Esophagus muscularis mucosa (tissue), 3 donors: ENCODE results near the gene STON1.

Experiments
- POLR2AphosphoS5 ChIP-seq, 2 donors: sonication (generic); formaldehyde crosslinking; IDR thresholded peaks; one replicate each; pipeline ENCODE4 v1.6.1; 2017; ENCODE audit warnings: antibody characterized with exemption in 2 of 2
- TF ChIP-seq, protein P1 (sequence below), 3 experiments: fragments of 200-600 bp in 2 of 3; fragments of 450-650 bp in 1 of 3; sonication (generic) in 2 of 3; IDR thresholded peaks; one replicate each; pipeline ENCODE4 v1.5.1; 2017 to 2019; ENCODE audit warnings: antibody characterized with exemption in 3 of 3, mild to moderate bottlenecking in 2 of 3, moderate library complexity in 1 of 3

DNA sequence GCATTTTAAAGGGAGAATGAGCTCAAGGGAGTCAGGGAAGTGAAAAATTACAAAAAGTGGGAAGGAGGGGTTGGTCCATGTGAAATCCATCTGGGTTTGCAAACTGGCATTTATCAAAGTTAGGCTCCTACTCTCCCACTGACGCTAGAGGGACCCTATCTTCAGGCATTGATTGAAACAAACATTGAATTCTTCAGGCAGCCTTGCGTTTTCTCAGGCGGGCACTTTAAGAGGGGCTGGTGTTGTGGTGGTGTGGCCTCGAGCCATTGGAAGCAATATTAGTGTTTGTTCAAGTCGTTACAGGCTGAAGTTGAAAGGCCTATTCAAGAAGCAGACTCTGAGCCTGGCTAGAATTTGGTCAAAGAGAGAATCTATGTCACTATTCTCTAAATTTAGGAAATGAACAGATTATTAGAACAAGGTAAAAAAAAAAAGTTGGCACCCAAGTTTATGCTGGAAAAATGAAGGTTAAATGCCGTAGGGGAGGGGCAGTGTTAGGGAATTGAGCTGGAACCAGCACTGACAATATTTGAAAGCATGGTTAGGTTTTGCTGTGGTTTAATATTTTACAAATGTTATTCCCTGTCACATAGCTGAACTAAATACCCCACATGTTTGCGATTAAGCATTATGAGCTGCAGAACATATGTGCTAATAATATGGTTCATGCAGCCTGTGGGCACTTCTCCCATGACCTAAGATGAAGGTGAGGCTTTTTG is 36.8 kb downstream of the STON1 start:
- TF ChIP-seq, protein P1, sequence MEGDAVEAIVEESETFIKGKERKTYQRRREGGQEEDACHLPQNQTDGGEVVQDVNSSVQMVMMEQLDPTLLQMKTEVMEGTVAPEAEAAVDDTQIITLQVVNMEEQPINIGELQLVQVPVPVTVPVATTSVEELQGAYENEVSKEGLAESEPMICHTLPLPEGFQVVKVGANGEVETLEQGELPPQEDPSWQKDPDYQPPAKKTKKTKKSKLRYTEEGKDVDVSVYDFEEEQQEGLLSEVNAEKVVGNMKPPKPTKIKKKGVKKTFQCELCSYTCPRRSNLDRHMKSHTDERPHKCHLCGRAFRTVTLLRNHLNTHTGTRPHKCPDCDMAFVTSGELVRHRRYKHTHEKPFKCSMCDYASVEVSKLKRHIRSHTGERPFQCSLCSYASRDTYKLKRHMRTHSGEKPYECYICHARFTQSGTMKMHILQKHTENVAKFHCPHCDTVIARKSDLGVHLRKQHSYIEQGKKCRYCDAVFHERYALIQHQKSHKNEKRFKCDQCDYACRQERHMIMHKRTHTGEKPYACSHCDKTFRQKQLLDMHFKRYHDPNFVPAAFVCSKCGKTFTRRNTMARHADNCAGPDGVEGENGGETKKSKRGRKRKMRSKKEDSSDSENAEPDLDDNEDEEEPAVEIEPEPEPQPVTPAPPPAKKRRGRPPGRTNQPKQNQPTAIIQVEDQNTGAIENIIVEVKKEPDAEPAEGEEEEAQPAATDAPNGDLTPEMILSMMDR (IDR thresholded peaks at IDR 0.05): peak in 2 of 3 experiments; percentile 10 to 44
- no peak for TF ChIP-seq POLR2AphosphoS5 (IDR thresholded peaks at IDR 0.05)
